A549 (cell line): ENCODE measurements around the gene LMTK2.

Source experiments
- BHLHE40 ChIP-seq: IDR thresholded peaks from 2 replicates; pipeline ENCODE4 v1.6.1; 2012; ENCODE audit warnings: low read depth, low read length, inconsistent platforms
- CHD2 ChIP-seq: fragments of 150-350 bp; IDR thresholded peaks from 2 replicates; pipeline ENCODE4 v1.6.1; 2014; ENCODE audit warnings: low read length; ENCODE audit not compliant: partially characterized antibody
- NFE2L2 ChIP-seq: fragments of 150-350 bp; conservative IDR thresholded peaks from 2 replicates; pipeline ENCODE4 v1.6.1; 2014; ENCODE audit warnings: low read length
- POLR2A ChIP-seq: IDR thresholded peaks from 2 replicates; pipeline ENCODE4 v1.6.1; 2012; ENCODE audit warnings: mild to moderate bottlenecking, low read length
- RAD21 ChIP-seq, 2 experiments: fragments of >200 bp in 1 of 2; sonication (Bioruptor Twin) in 1 of 2; formaldehyde crosslinking in 1 of 2; IDR thresholded peaks in 1 of 2; conservative IDR thresholded peaks in 1 of 2; 2 replicates in 1 of 2; 3 replicates in 1 of 2; pipeline ENCODE4 v1.6.1; 2012 to 2018; ENCODE audit warnings: inconsistent platforms in 1 of 2
- SMC3 ChIP-seq: fragments of >200 bp; sonication (Bioruptor Twin); formaldehyde crosslinking; IDR thresholded peaks from 3 replicates; pipeline ENCODE4 v1.6.1; 2018; ENCODE audit warnings: inconsistent platforms
- SREBF2 ChIP-seq: fragments of 450-650 bp; IDR thresholded peaks from 2 replicates; pipeline ENCODE4 v1.6.1; 2014; ENCODE audit warnings: mild to moderate bottlenecking, moderate library complexity
- TF ChIP-seq, protein P1 (sequence below): IDR thresholded peaks from 2 replicates; pipeline ENCODE4 v1.6.1; 2012
- TF ChIP-seq, protein P2 (sequence below): fragments of >200 bp; sonication (Bioruptor Twin); formaldehyde crosslinking; IDR thresholded peaks from 3 replicates; pipeline ENCODE4 v1.6.1; 2016
- TF ChIP-seq, protein P3 (sequence below): fragments of >200 bp; sonication (Bioruptor Twin); formaldehyde crosslinking; IDR thresholded peaks from 3 replicates; pipeline ENCODE4 v1.5.1; 2016
- TF ChIP-seq, protein P4 (sequence below): fragments of 450-650 bp; IDR thresholded peaks from 2 replicates; pipeline ENCODE4 v1.6.1; 2014; ENCODE audit warnings: antibody characterized with exemption
- TF ChIP-seq, protein P5 (sequence below): fragments of 200-600 bp; sonication (generic); IDR thresholded peaks from 2 replicates; pipeline ENCODE4 v1.6.1; 2016; ENCODE audit warnings: antibody characterized with exemption, mild to moderate bottlenecking, moderate library complexity

DNA sequence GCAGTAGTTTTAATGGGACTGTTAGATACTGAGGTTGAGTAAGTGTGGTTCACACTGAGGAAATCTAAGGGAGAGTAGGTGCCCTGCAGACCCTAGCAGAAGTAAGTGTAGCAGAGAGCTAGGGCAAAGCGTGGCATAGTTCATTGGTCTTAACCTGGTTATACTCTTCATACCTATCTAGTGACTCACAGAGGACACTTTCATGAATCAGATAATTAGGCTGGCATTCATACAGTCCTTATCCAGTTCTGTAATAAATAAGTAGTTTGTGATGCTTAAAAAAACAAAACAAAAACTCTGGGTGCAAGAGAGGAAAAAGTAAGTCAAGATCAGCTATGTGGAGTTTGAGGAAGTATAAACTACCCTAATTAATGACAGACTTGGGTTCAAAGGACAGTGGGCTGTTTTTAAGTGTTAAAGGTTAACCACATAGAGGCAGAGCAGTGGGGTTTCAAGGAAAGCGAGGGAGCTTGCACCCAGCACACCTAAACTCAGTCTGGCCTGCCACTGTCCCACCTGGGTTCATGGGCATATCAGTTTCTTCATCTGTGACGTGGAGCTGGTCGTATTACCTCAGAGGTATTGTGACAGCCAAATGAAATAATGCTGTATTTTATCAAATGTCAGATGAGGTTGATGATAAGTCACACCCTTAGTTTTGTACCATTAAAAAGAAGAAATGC, 27.1 kb downstream of the LMTK2 start:
- no peak for TF ChIP-seq NFE2L2
- no peak for TF ChIP-seq CHD2
- TF ChIP-seq, protein P1, sequence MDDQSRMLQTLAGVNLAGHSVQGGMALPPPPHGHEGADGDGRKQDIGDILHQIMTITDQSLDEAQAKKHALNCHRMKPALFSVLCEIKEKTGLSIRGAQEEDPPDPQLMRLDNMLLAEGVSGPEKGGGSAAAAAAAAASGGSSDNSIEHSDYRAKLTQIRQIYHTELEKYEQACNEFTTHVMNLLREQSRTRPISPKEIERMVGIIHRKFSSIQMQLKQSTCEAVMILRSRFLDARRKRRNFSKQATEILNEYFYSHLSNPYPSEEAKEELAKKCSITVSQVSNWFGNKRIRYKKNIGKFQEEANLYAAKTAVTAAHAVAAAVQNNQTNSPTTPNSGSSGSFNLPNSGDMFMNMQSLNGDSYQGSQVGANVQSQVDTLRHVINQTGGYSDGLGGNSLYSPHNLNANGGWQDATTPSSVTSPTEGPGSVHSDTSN: no peak
- TF ChIP-seq, protein P2, sequence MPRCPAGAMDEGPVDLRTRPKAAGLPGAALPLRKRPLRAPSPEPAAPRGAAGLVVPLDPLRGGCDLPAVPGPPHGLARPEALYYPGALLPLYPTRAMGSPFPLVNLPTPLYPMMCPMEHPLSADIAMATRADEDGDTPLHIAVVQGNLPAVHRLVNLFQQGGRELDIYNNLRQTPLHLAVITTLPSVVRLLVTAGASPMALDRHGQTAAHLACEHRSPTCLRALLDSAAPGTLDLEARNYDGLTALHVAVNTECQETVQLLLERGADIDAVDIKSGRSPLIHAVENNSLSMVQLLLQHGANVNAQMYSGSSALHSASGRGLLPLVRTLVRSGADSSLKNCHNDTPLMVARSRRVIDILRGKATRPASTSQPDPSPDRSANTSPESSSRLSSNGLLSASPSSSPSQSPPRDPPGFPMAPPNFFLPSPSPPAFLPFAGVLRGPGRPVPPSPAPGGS: no peak
- TF ChIP-seq BHLHE40: no peak
- no peak for TF ChIP-seq RAD21 (conservative IDR thresholded peaks at IDR 0.05 in 1 of 2, IDR thresholded peaks at IDR 0.05 in 1 of 2)
- no peak for TF ChIP-seq SMC3
- TF ChIP-seq, protein P3, sequence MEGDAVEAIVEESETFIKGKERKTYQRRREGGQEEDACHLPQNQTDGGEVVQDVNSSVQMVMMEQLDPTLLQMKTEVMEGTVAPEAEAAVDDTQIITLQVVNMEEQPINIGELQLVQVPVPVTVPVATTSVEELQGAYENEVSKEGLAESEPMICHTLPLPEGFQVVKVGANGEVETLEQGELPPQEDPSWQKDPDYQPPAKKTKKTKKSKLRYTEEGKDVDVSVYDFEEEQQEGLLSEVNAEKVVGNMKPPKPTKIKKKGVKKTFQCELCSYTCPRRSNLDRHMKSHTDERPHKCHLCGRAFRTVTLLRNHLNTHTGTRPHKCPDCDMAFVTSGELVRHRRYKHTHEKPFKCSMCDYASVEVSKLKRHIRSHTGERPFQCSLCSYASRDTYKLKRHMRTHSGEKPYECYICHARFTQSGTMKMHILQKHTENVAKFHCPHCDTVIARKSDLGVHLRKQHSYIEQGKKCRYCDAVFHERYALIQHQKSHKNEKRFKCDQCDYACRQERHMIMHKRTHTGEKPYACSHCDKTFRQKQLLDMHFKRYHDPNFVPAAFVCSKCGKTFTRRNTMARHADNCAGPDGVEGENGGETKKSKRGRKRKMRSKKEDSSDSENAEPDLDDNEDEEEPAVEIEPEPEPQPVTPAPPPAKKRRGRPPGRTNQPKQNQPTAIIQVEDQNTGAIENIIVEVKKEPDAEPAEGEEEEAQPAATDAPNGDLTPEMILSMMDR: no peak
- TF ChIP-seq POLR2A: no peak
- TF ChIP-seq, protein P4, sequence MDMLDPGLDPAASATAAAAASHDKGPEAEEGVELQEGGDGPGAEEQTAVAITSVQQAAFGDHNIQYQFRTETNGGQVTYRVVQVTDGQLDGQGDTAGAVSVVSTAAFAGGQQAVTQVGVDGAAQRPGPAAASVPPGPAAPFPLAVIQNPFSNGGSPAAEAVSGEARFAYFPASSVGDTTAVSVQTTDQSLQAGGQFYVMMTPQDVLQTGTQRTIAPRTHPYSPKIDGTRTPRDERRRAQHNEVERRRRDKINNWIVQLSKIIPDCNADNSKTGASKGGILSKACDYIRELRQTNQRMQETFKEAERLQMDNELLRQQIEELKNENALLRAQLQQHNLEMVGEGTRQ: no peak
- TF ChIP-seq SREBF2: no peak
- TF ChIP-seq, protein P5, sequence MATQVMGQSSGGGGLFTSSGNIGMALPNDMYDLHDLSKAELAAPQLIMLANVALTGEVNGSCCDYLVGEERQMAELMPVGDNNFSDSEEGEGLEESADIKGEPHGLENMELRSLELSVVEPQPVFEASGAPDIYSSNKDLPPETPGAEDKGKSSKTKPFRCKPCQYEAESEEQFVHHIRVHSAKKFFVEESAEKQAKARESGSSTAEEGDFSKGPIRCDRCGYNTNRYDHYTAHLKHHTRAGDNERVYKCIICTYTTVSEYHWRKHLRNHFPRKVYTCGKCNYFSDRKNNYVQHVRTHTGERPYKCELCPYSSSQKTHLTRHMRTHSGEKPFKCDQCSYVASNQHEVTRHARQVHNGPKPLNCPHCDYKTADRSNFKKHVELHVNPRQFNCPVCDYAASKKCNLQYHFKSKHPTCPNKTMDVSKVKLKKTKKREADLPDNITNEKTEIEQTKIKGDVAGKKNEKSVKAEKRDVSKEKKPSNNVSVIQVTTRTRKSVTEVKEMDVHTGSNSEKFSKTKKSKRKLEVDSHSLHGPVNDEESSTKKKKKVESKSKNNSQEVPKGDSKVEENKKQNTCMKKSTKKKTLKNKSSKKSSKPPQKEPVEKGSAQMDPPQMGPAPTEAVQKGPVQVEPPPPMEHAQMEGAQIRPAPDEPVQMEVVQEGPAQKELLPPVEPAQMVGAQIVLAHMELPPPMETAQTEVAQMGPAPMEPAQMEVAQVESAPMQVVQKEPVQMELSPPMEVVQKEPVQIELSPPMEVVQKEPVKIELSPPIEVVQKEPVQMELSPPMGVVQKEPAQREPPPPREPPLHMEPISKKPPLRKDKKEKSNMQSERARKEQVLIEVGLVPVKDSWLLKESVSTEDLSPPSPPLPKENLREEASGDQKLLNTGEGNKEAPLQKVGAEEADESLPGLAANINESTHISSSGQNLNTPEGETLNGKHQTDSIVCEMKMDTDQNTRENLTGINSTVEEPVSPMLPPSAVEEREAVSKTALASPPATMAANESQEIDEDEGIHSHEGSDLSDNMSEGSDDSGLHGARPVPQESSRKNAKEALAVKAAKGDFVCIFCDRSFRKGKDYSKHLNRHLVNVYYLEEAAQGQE: no peak
